A549 (cell line): ENCODE data around the gene CADPS2. TPM values are rescaled to one million over a fixed set of nuclear protein-coding genes. Genes with fewer than 3 reads are reported as not detected.

Experiments used
- ATAC-seq, 2 experiments: fragments of 200-7000 bp in 1 of 2; fragments of >200 bp in 1 of 2; cut with Nextera tagmentation in 1 of 2; cut with Tn5 transposase in 1 of 2; 3 replicates each; pipeline versions ENCODE4 v1.8.0 to v1.9.1; 2018 to 2020; ENCODE audit warnings: mild to moderate bottlenecking in 1 of 2, moderate library complexity in 1 of 2
- CTCF ChIA-PET: fragments of 300-600 bp; sonication (Branson Sonifier 250); formaldehyde crosslinking; extraction: SDS; loops from one replicate; lab custom pipeline; 2021; ENCODE audit warnings: antibody characterized with exemption, inconsistent platforms; lab: Yijun Ruan, JAX
- POLR2A ChIA-PET: fragments of 350-600 bp; formaldehyde crosslinking; extraction: SDS; loops from one replicate; lab custom pipeline; 2021; ENCODE audit warnings: antibody characterized with exemption, inconsistent platforms; lab: Yijun Ruan, JAX
- DNase-seq, 2 experiments: peaks; one replicate each; pipeline versions ENCODE4 v3.0.0 to v3.0.0-alpha.2; 2011 to 2016; ENCODE audit warnings: low read depth in 1 of 2, low spot score in 1 of 2
- FAIRE-seq: peaks from 2 replicates; lab custom pipeline; 2011; peaks lifted over from hg19 to GRCh38; lab: Jason Lieb, UNC
- H3K27ac ChIP-seq, 2 experiments: fragments of >200 bp; sonication (Bioruptor Twin); formaldehyde crosslinking; 3 replicates each; pipeline ENCODE4 v1.5.1; 2016 to 2017
- H3K4me1 ChIP-seq: fragments of >200 bp; sonication (Bioruptor Twin); formaldehyde crosslinking; 3 replicates; pipeline ENCODE4 v1.6.1; 2016
- H3K4me2 ChIP-seq: fragments of >200 bp; sonication (Bioruptor Twin); formaldehyde crosslinking; 3 replicates; pipeline ENCODE4 v1.6.1; 2016
- H3K4me3 ChIP-seq: fragments of >200 bp; sonication (Bioruptor Twin); formaldehyde crosslinking; 3 replicates; pipeline ENCODE4 v1.5.1; 2016
- H3K9me3 ChIP-seq: fragments of >200 bp; sonication (Bioruptor Twin); formaldehyde crosslinking; 3 replicates; pipeline ENCODE4 v1.6.1; 2016
- ATOH8 ChIP-seq: fragments of 250-450 bp; sonication (Bioruptor Pico); IDR thresholded peaks from 2 replicates; pipeline ENCODE4 v1.5.0; 2020; ENCODE audit warnings: low read depth, mild to moderate bottlenecking, moderate library complexity
- CBX2 ChIP-seq: fragments of 200-600 bp; sonication (generic); IDR thresholded peaks from 2 replicates; pipeline ENCODE4 v1.6.1; 2016; ENCODE audit warnings: low read depth, mild to moderate bottlenecking, borderline replicate concordance
- CBX8 ChIP-seq: fragments of 200-600 bp; sonication (generic); IDR thresholded peaks from 2 replicates; pipeline ENCODE4 v1.6.1; 2016
- CEBPB ChIP-seq, 2 experiments: fragments of >200 bp in 1 of 2; sonication (Bioruptor Twin) in 1 of 2; formaldehyde crosslinking in 1 of 2; IDR thresholded peaks; 2 replicates each; pipeline ENCODE4 v1.6.1; 2012 to 2016
- CTCF ChIP-seq: fragments of >200 bp; sonication (Bioruptor Twin); formaldehyde crosslinking; IDR thresholded peaks from 3 replicates; pipeline ENCODE4 v1.5.1; 2016
- EHF ChIP-seq: fragments of 250-450 bp; sonication (Bioruptor Pico); IDR thresholded peaks from 2 replicates; pipeline ENCODE4 v1.5.0; 2020; ENCODE audit warnings: mild to moderate bottlenecking
- EHMT2 ChIP-seq: fragments of 200-600 bp; sonication (generic); IDR thresholded peaks from 2 replicates; pipeline ENCODE4 v1.6.1; 2016; ENCODE audit warnings: antibody characterized with exemption, low read depth, mild to moderate bottlenecking, moderate library complexity
- ELK1 ChIP-seq: fragments of 150-350 bp; IDR thresholded peaks from 2 replicates; pipeline ENCODE4 v1.6.1; 2014; ENCODE audit warnings: low read depth, mild to moderate bottlenecking, low read length
- MYC ChIP-seq: IDR thresholded peaks from 2 replicates; pipeline ENCODE4 v1.6.1; 2012; ENCODE audit warnings: mild to moderate bottlenecking, inconsistent platforms, low read length, improper control_type of control experiment, borderline replicate concordance
- NPAS2 ChIP-seq: fragments of 250-450 bp; sonication (Bioruptor Pico); IDR thresholded peaks from 2 replicates; pipeline ENCODE4 v1.8.0; 2022; ENCODE audit warnings: mild to moderate bottlenecking, moderate library complexity, borderline replicate concordance
- RAD21 ChIP-seq, 2 experiments: fragments of >200 bp in 1 of 2; sonication (Bioruptor Twin) in 1 of 2; formaldehyde crosslinking in 1 of 2; IDR thresholded peaks in 1 of 2; conservative IDR thresholded peaks in 1 of 2; 2 replicates in 1 of 2; 3 replicates in 1 of 2; pipeline ENCODE4 v1.6.1; 2012 to 2018; ENCODE audit warnings: inconsistent platforms in 1 of 2
- RARB ChIP-seq: fragments of 250-450 bp; sonication (Bioruptor Pico); IDR thresholded peaks from 2 replicates; pipeline ENCODE4 v1.8.0; 2021; ENCODE audit warnings: mild to moderate bottlenecking, moderate library complexity
- RCOR1 ChIP-seq: fragments of 150-350 bp; IDR thresholded peaks from 2 replicates; pipeline ENCODE4 v1.6.1; 2014; ENCODE audit warnings: antibody characterized with exemption, low read length, low read depth
- REST ChIP-seq: fragments of 200-600 bp; sonication (generic); IDR thresholded peaks from 2 replicates; pipeline ENCODE4 v1.6.1; 2016; ENCODE audit warnings: antibody characterized with exemption, mild to moderate bottlenecking, moderate library complexity
- RFX5 ChIP-seq: fragments of 450-650 bp; IDR thresholded peaks from 2 replicates; pipeline ENCODE4 v1.7.1; 2014; ENCODE audit warnings: antibody characterized with exemption, mild to moderate bottlenecking, moderate library complexity
- RNF2 ChIP-seq: fragments of 200-600 bp; sonication (generic); IDR thresholded peaks from 2 replicates; pipeline ENCODE4 v1.6.1; 2016; ENCODE audit warnings: low read depth, mild to moderate bottlenecking, antibody characterized with exemption, moderate library complexity, borderline replicate concordance
- TFCP2L1 ChIP-seq: fragments of 250-450 bp; sonication (Bioruptor Pico); IDR thresholded peaks from 2 replicates; pipeline ENCODE4 v1.5.0; 2021; ENCODE audit warnings: mild to moderate bottlenecking
- ZFP36 ChIP-seq: fragments of 450-650 bp; IDR thresholded peaks from 2 replicates; pipeline ENCODE4 v1.6.1; 2014; ENCODE audit warnings: borderline replicate concordance; ENCODE audit not compliant: partially characterized antibody
- ZNF302 ChIP-seq: fragments of 250-450 bp; sonication (Bioruptor Pico); IDR thresholded peaks from 2 replicates; pipeline ENCODE4 v1.9.0; 2021; ENCODE audit warnings: inconsistent platforms, mild to moderate bottlenecking, moderate library complexity
- ZSCAN20 ChIP-seq: fragments of 250-450 bp; sonication (Bioruptor Pico); IDR thresholded peaks from 2 replicates; pipeline ENCODE4 v1.8.0; 2022; ENCODE audit warnings: mild to moderate bottlenecking, moderate library complexity
- WGBS: methylation state at CpG from one replicate; pipeline ENCODE4 v1.1.6; 2017; ENCODE audit errors: missing lambda C conversion rate; 5-methylcytosine and 5-hydroxymethylcytosine counted together
- polyA plus RNA-seq, 4 experiments: library from polyadenylated mRNA; depleted of rRNA in 3 of 4; stranded (reverse); fragments of >200 nt; fragmentation: RNase III in 1 of 4; extraction: RNeasy Plus Mini Kit Qiagen cat#74134 plus additional on column Dnase treatment in 1 of 4; gene quantifications; 2 replicates in 3 of 4; 3 replicates in 1 of 4; pipeline ENCODE4 v1.2.3, GENCODE V29; 2011 to 2017

Gene CADPS2
- polyA plus RNA-seq, 2 of the 4 experiments (the other 2 are of a cell fraction): 0.04 to 0.10 TPM

- no peak for ATAC-seq
- H3K4me1 ChIP-seq: no peaks in the 10 kb centered on the region
- WGBS: 15% methylated on average over 6 of the region's 6 CpGs
- TF ChIP-seq CEBPB (IDR thresholded peaks at IDR 0.05): no peak
- TF ChIP-seq CTCF: no peak
- TF ChIP-seq ELK1: no peak
- no peak for TF ChIP-seq EHMT2
- TF ChIP-seq, all 56 proteins: peak for 0
- no peak for DNase-seq
- Histone ChIP-seq H3K4me2 (no peak overlapping the region), H3K4me3 (no peak overlapping the region), H3K9me3 (no peaks in the 10 kb centered on the region), H3K27ac (no peak overlapping the region)
- ChIA-PET POLR2A (no interaction called here), CTCF (no interaction called here)
- FAIRE-seq: no peak
These were observed 168.7 kb downstream of the CADPS2 start for GRCh38 chr7:122717356-122718089.

- H3K4me1 ChIP-seq: no peaks in the 10 kb centered on the region
- no peak overlapping the region for H3K4me3 ChIP-seq
- DNase-seq: no peak
- no peak overlapping the region for H3K27ac ChIP-seq
- TF ChIP-seq ZNF302: no peak
- no peak for TF ChIP-seq CBX8
- no peak for TF ChIP-seq MYC
- no peak for TF ChIP-seq ATOH8
- TF ChIP-seq RFX5: no peak
- TF ChIP-seq EHF: no peak
- no peak for TF ChIP-seq RNF2
- TF ChIP-seq CBX2: no peak
- TF ChIP-seq RCOR1: no peak
- TF ChIP-seq TFCP2L1: no peak
- no peak for TF ChIP-seq RARB
- TF ChIP-seq ZSCAN20: no peak
- TF ChIP-seq ELK1: no peak
- TF ChIP-seq REST: no peak
- no peak for TF ChIP-seq ZFP36
- no peak for TF ChIP-seq RAD21 (conservative IDR thresholded peaks at IDR 0.05 in 1 of 2, IDR thresholded peaks at IDR 0.05 in 1 of 2)
- TF ChIP-seq EHMT2: no peak
- TF ChIP-seq NPAS2 (CRISPR knock-in tag): no peak
- ChIA-PET POLR2A (no interaction called here), CTCF (interaction anchor here (1.1 kb wide), 1 partner anchor 251 kb away, joined by 3 read pairs; no protein-coding TSS in a partner anchor)
- FAIRE-seq: no peak
- H3K4me2 ChIP-seq: no peak overlapping the region
- no peaks in the 10 kb centered on the region for H3K9me3 ChIP-seq
- 5% methylated on average over 3 of the region's 3 CpGs for WGBS
- no peak for ATAC-seq
These were observed 171.1 kb downstream of the CADPS2 start for GRCh38 chr7:122715183-122715582.
